AG09309 (cell line): Measurements from ENCODE around the gene IQGAP2.

ENCODE experiments used
- DNase-seq: peaks from one replicate; pipeline ENCODE4 v3.0.0-alpha.2; 2010; ENCODE audit warnings: low read depth
- H3K4me3 ChIP-seq: 2 replicates; pipeline ENCODE4 v1.5.1; 2011; ENCODE audit warnings: mild to moderate bottlenecking, low read depth, low read length, moderate library complexity; ENCODE audit not compliant: control insufficient read depth
- CTCF ChIP-seq: IDR thresholded peaks from 2 replicates; pipeline ENCODE4 v1.5.1; 2011; ENCODE audit warnings: mild to moderate bottlenecking, low read depth, low read length, inconsistent platforms; ENCODE audit not compliant: insufficient read depth, control insufficient read depth; ENCODE audit errors: missing control alignments

IQGAP2 gene

GRCh38 chr5:76625087-76625815 lies 222.2 kb downstream of the IQGAP2 start:
- no peak for TF ChIP-seq CTCF
- DNase-seq, result no peak
- no peak overlapping the region for H3K4me3 ChIP-seq

GRCh38 chr5:76626738-76627137 lies 223.7 kb downstream of the IQGAP2 start:
- no peak for TF ChIP-seq CTCF
- H3K4me3 ChIP-seq, result no peak overlapping the region
- DNase-seq, result no peak

- TF ChIP-seq CTCF, result no peak
- no peak for DNase-seq
- H3K4me3 ChIP-seq, result no peak overlapping the region
Observed at GRCh38 chr5:76634661-76635060, 231.6 kb downstream of the IQGAP2 start.

DNA sequence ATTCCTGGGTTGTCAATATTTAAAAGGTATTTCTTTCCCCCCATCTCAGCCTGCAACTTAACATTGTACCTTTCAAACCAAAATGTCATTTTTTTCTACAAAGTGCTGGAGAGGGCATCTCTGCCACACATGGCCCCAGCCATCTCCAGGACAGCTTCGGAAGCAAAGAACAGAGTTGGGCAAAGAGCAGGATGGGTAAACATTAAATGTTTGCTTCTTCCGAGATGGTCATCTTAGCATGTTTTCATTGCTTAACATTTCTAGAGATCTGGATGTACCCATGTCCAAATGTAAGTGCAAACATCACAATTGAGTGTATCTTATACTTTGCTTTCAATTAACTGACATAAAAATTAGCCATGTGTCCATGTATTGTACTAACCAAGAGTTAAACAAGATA lies 234.4 kb downstream of the IQGAP2 start:
- no peak for TF ChIP-seq CTCF
- no peak for DNase-seq
- H3K4me3 ChIP-seq, result no peak overlapping the region

DNA sequence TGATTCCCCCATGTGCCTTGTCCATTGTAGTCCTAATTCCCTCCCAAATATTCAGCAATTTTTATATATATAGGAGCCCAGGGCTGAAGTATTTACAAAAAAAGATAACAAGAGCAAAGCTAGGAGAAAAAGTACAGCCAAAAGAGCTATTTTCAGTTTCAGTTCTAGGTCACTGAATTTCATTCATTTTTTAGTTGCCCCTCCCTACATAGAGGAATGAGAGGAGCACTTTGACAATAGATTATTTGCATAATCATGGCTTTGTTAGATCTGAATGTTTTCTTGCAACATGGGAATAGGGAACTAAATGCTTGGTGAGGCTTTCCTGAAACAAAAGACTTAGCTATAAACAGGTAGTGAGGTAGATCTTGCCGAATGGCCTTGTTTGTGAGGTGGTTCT lies 235.4 kb downstream of the IQGAP2 start:
- no peak overlapping the region for H3K4me3 ChIP-seq
- TF ChIP-seq CTCF, result no peak

DNA sequence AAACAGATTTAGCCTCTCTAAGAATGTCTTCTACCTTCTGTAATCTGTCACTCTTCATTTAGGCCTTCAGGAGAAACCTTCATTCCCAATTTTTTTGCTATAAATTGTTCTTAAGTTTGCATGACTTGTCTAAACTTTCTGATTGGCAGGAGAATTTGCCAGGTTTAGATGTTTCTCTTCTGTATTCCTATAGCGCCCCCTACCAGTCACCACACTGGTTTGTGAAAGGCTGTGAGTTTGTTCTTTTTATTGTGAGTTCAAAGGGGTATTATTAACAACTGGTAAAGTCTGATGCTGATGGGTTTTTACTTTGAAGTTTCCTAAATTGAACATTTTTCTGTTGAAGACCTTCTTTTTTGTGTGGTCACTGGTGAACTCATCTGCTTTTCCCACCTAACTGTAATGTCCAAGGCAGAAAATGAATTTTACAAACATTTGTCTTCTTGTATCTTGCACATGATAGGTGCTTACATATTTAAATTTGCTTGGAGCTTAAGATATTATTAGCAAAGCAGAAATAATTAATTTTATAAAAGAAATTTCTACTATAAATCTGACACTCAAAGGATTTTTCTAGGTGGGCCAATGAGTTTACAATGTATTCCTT lies 238.5 kb downstream of the IQGAP2 start:
- peak; percentile 43 for DNase-seq
- peak; percentile 84 for TF ChIP-seq CTCF
- H3K4me3 ChIP-seq, result no peak overlapping the region

More for the DNA sequence above, 235.4 kb downstream of the IQGAP2 start:
- no peak for DNase-seq
